Lung (tissue), 12 donors: Measurements from ENCODE around the gene ZKSCAN8. TPM values are rescaled to one million over a fixed set of nuclear protein-coding genes. Genes with fewer than 3 reads are reported as not detected.

Experiments used
- ATAC-seq: fragments of 200-7000 bp; cut with Tn5 transposase; one replicate; pipeline ENCODE4 v1.9.1; 2020; ENCODE audit warnings: moderate number of reproducible peaks; ENCODE audit not compliant: insufficient read depth, low FRiP score
- DNase-seq, 3 donors: peaks; one replicate each; pipeline ENCODE4 v3.0.0-alpha.2; 2013 to 2017
- H3K27ac ChIP-seq, 2 donors: one replicate each; pipeline ENCODE4 v1.5.1; 2013; ENCODE audit warnings: mild to moderate bottlenecking in 2 of 2, moderate library complexity in 2 of 2, control low read depth in 1 of 2, inconsistent platforms in 1 of 2, low read depth in 1 of 2, low read length in 1 of 2
- H3K27me3 ChIP-seq, 3 donors: one replicate each; pipeline ENCODE4 v1.5.1; 2013; ENCODE audit warnings: low read length in 2 of 3; ENCODE audit not compliant: control insufficient read depth in 3 of 3, insufficient read depth in 3 of 3
- H3K36me3 ChIP-seq, 4 donors: one replicate each; pipeline ENCODE4 v1.5.1; 2013; ENCODE audit warnings: low read length in 4 of 4, mild to moderate bottlenecking in 1 of 4, moderate library complexity in 1 of 4; ENCODE audit not compliant: control insufficient read depth in 4 of 4, insufficient read depth in 4 of 4
- H3K4me1 ChIP-seq, 5 donors: one replicate each; pipeline ENCODE4 v1.5.1; 2013; ENCODE audit warnings: low read length in 5 of 5, mild to moderate bottlenecking in 2 of 5, moderate library complexity in 1 of 5; ENCODE audit not compliant: control insufficient read depth in 5 of 5, insufficient read depth in 5 of 5
- H3K4me3 ChIP-seq: one replicate; pipeline ENCODE4 v1.5.1; 2013; ENCODE audit warnings: mild to moderate bottlenecking, control low read depth, moderate library complexity
- H3K9ac ChIP-seq, 2 donors: one replicate each; pipeline ENCODE4 v1.5.1; 2013; ENCODE audit warnings: low read length in 2 of 2, control low read depth in 1 of 2; ENCODE audit not compliant: insufficient read depth in 1 of 2
- H3K9me3 ChIP-seq, 4 donors: one replicate each; pipeline ENCODE4 v1.5.1; 2013; ENCODE audit warnings: low read length in 3 of 4, mild to moderate bottlenecking in 1 of 4, moderate library complexity in 1 of 4; ENCODE audit not compliant: control insufficient read depth in 4 of 4, insufficient read depth in 3 of 4
- CTCF ChIP-seq: IDR thresholded peaks from 2 replicates; pipeline ENCODE4 v1.5.1; 2012; ENCODE audit warnings: mild to moderate bottlenecking; ENCODE audit errors: control extremely low read depth, extremely low read depth
- WGBS, 2 donors: extraction: QIAGEN DNeasy Blood & Tissue Kit; methylation state at CpG; one replicate each; pipeline ENCODE4 v1.1.7; 2013; 5-methylcytosine and 5-hydroxymethylcytosine counted together
- polyA plus RNA-seq, 2 donors: library from polyadenylated mRNA; stranded (reverse); fragments of 200-250 nt; gene quantifications; one replicate each; pipeline ENCODE4 v1.2.1, GENCODE V29; 2013
- total RNA-seq, 2 donors: library from RNA; depleted of rRNA in 1 of 2; stranded (reverse); fragments of >200 nt in 1 of 2; gene quantifications; one replicate each; pipeline ENCODE4 v1.2.1, GENCODE V29; 2014 to 2021
- donor health status: control.
- donor health status: control.
- donor health status: Bipolar disorder and iron deficiency.
- donor health status: healthy.
- donor health status: DM: yes; HTN: yes; CAD: no.

ZKSCAN8 gene
- total and polyA plus RNA-seq, 4 donors: 3.8 to 40.5 (median 8.8) TPM

DNA sequence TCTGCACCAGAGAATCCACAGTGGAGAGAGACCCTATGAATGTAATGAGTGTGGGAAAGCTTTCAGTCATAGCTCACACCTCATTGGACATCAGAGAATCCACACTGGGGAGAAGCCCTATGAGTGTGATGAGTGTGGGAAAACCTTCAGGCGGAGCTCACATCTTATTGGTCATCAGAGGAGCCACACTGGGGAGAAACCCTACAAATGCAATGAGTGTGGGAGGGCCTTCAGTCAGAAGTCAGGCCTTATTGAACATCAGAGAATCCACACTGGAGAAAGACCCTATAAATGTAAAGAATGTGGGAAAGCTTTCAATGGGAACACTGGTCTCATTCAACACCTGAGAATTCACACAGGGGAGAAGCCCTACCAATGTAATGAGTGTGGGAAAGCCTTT, 11.9 kb downstream of the ZKSCAN8 start:
- no peak for TF ChIP-seq CTCF
- Histone ChIP-seq H3K36me3 (peaks cover 31 to 72% (median 59%) of the 10 kb centered on the region in 4 donors), H3K4me3 (no peak overlapping the region), H3K27ac (no peak overlapping the region), H3K4me1 (no peaks in the 10 kb centered on the region), H3K9ac (no peak overlapping the region), H3K27me3 (no peaks in the 10 kb centered on the region), H3K9me3 (peaks cover 0 to 4% (median 0%) of the 10 kb centered on the region in 4 donors)
- WGBS, 2 donors: 100% methylated on average over 1 of the region's 1 CpG
- ATAC-seq (no peak), DNase-seq (no peak)

DNA sequence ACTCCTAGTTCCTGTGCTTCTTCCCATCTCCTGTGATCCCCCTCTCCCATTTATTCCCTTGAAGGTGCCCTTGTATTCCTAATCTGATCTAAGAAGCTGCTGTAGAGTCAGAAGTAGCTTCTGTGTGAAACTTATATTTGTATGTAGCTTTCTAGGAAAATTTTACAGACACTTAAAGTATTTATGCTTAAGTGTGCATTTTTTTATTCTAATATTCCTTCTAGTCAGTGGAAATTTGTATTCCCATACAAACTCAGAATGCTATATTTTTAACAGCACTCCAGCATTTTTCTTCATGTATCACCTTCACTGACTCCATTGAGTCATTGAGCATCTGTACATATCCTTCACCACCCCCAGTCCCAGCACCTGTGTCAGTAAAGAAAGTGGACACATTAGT, 12.7 kb downstream of the ZKSCAN8 start:
- TF ChIP-seq CTCF: no peak
- Histone ChIP-seq H3K9me3 (peaks cover 0 to 4% (median 0%) of the 10 kb centered on the region in 4 donors), H3K36me3 (peaks cover 26 to 67% (median 55%) of the 10 kb centered on the region in 4 donors), H3K27me3 (no peaks in the 10 kb centered on the region), H3K27ac (no peak overlapping the region), H3K9ac (no peak overlapping the region), H3K4me3 (no peak overlapping the region), H3K4me1 (no peaks in the 10 kb centered on the region)
- ATAC-seq: no peak
- DNase-seq: no peak

DNA sequence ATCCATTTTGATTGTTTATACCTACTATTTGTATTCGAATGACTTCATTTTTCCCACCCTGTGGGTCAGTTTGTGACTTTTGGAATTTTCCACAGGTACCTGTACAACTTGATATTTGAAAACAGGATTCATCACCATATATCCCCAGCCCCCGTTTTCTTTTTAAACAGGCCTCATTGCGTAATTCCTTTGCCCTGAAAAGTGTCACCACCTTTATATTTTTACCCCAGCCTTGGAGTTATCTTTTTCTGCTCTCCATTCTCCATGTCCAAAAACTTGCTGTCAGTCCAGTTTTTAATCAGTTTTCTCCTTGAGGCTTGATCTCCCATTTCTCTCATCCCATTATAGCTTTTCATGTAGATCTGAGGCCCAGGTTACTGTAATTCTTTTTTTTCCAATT, 16.6 kb downstream of the ZKSCAN8 start:
- DNase-seq (no peak), ATAC-seq (no peak)
- Histone ChIP-seq H3K27ac (no peak overlapping the region), H3K4me3 (no peak overlapping the region), H3K9ac (no peak overlapping the region), H3K4me1 (peaks cover 0 to 4% (median 0%) of the 10 kb centered on the region in 5 donors), H3K9me3 (peaks cover 0 to 8% (median 0%) of the 10 kb centered on the region in 4 donors), H3K36me3 (peaks cover 11 to 36% (median 26%) of the 10 kb centered on the region in 4 donors), H3K27me3 (no peaks in the 10 kb centered on the region)
- no peak for TF ChIP-seq CTCF
- WGBS, 2 donors: 94 to 95% methylated on average over 3 of the region's 3 CpGs

DNA sequence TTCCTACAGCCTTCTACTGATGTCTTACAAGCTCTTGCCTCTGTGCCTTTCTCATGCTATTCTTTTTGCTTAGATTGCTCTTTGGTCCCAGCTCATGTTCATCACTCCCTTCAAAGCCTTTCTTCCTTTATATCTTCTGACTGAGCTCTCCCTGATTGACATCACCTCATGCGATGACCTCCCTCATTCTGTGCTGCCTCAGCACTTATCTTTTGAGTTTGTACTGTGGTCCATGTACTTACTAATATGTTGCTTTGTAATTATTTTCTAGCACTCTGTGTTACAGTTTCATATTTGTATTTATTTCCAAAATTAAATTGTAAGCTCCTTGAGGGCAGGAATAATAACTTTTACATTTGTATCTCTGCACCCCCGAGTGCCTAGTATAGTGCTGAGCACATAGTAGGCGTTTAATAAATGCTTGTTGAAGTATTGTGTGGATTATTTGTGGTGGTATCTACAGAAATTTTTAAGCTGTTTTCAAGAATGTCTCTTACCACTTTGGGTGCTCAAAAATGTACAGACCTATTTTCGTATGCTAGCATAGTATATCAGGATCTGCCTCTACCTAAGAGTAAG, 17.4 kb downstream of the ZKSCAN8 start:
- TF ChIP-seq CTCF: no peak
- Histone ChIP-seq H3K9me3 (peaks cover 0 to 5% (median 0%) of the 10 kb centered on the region in 4 donors), H3K4me3 (no peak overlapping the region), H3K9ac (no peak overlapping the region), H3K27me3 (no peaks in the 10 kb centered on the region), H3K4me1 (peaks cover 0 to 4% (median 0%) of the 10 kb centered on the region in 5 donors), H3K36me3 (peaks cover 3 to 28% (median 18%) of the 10 kb centered on the region in 4 donors), H3K27ac (no peak overlapping the region)
- DNase-seq: no peak
- WGBS, 2 donors: 97% methylated on average over 4 of the region's 4 CpGs
- ATAC-seq: no peak
